OCI-LY1 (cell line): ENCODE results near the gene ITPRID1.

Source experiments
- H2AFZ ChIP-seq: fragments of 200-600 bp; sonication (generic), shearing (Covaris generic); 2 replicates; pipeline ENCODE4 v1.6.0; 2014; ENCODE audit warnings: antibody characterized with exemption, mild to moderate bottlenecking, low read length
- H3F3A ChIP-seq: fragments of 200-600 bp; sonication (generic), shearing (Covaris generic); 2 replicates; pipeline ENCODE4 v1.6.0; 2014; ENCODE audit warnings: mild to moderate bottlenecking, antibody characterized with exemption, low read length, moderate library complexity; ENCODE audit not compliant: insufficient read depth
- H3K27ac ChIP-seq: fragments of 200-600 bp; sonication (generic); 2 replicates; pipeline ENCODE4 v1.5.1; 2014; ENCODE audit warnings: low read length, mixed run types, mild to moderate bottlenecking, low read depth; ENCODE audit not compliant: poor library complexity, severe bottlenecking
- H3K27me3 ChIP-seq: fragments of 200-600 bp; sonication (generic); 2 replicates; pipeline ENCODE4 v1.6.0; 2014; ENCODE audit warnings: antibody characterized with exemption, mild to moderate bottlenecking, low read length, moderate library complexity; ENCODE audit not compliant: insufficient read depth
- H3K36me3 ChIP-seq: fragments of 200-600 bp; sonication (generic); 2 replicates; pipeline ENCODE4 v1.6.1; 2014; ENCODE audit warnings: mild to moderate bottlenecking, antibody characterized with exemption, low read length, moderate library complexity, mixed read lengths; ENCODE audit not compliant: insufficient read depth
- H3K4me1 ChIP-seq: fragments of 200-600 bp; sonication (generic); 2 replicates; pipeline ENCODE4 v1.5.1; 2014; ENCODE audit warnings: mild to moderate bottlenecking, low read length, moderate library complexity; ENCODE audit not compliant: insufficient read depth, severe bottlenecking
- H3K4me2 ChIP-seq: fragments of 200-600 bp; sonication (generic), shearing (Covaris generic); 2 replicates; pipeline ENCODE4 v1.6.1; 2014; ENCODE audit warnings: low read length
- H3K4me3 ChIP-seq: fragments of 200-600 bp; sonication (generic); 2 replicates; pipeline ENCODE4 v1.5.1; 2014; ENCODE audit warnings: low read length, low read depth, mild to moderate bottlenecking, mixed read lengths; ENCODE audit not compliant: poor library complexity, severe bottlenecking
- H3K79me2 ChIP-seq: fragments of 200-600 bp; shearing (Covaris generic); 2 replicates; pipeline ENCODE4 v1.6.1; 2016; ENCODE audit warnings: mixed run types, low read length, mixed read lengths; ENCODE audit not compliant: insufficient read depth
- H3K9ac ChIP-seq: fragments of 200-600 bp; sonication (generic), shearing (Covaris generic); 2 replicates; pipeline ENCODE4 v1.6.1; 2014; ENCODE audit warnings: mild to moderate bottlenecking, low read length, mixed read lengths
- H3K9me2 ChIP-seq: fragments of 200-600 bp; sonication (generic), shearing (Covaris generic); 2 replicates; pipeline ENCODE4 v1.6.1; 2014; ENCODE audit warnings: low read depth, mild to moderate bottlenecking, low read length, mixed read lengths
- H3K9me3 ChIP-seq: fragments of 200-600 bp; shearing (Covaris generic); 2 replicates; pipeline ENCODE4 v1.6.1; 2014; ENCODE audit warnings: low read length, mixed read lengths
- H4K20me1 ChIP-seq: fragments of 200-600 bp; sonication (generic), shearing (Covaris generic); 2 replicates; pipeline ENCODE4 v1.6.0; 2016; ENCODE audit warnings: mild to moderate bottlenecking, low read length; ENCODE audit not compliant: insufficient read depth
- CTCF ChIP-seq: fragments of 200-600 bp; sonication (generic), shearing (Covaris generic); IDR thresholded peaks from 2 replicates; pipeline ENCODE4 v1.5.1; 2017; ENCODE audit warnings: mild to moderate bottlenecking, antibody characterized with exemption, low read length, moderate library complexity, mixed read lengths
- EZH2 ChIP-seq: fragments of 200-600 bp; sonication (generic), shearing (Covaris generic); IDR thresholded peaks from 2 replicates; pipeline ENCODE4 v1.8.0; 2017; ENCODE audit warnings: borderline replicate concordance, mixed run types, mild to moderate bottlenecking, antibody characterized with exemption, low read length, moderate library complexity, mixed read lengths

The ITPRID1 gene

GRCh38 chr7:31563951-31564350, 50.1 kb downstream of the ITPRID1 start:
- Histone ChIP-seq H3K27ac (no peak overlapping the region), H3K9ac (no peak overlapping the region), H3K36me3 (no peaks in the 10 kb centered on the region), H3F3A (no peaks in the 10 kb centered on the region), H3K9me2 (no peaks in the 10 kb centered on the region), H4K20me1 (no peaks in the 10 kb centered on the region), H3K4me1 (no peaks in the 10 kb centered on the region), H3K27me3 (no peaks in the 10 kb centered on the region), H2AFZ (no peak overlapping the region), H3K4me3 (no peak overlapping the region), H3K9me3 (no peaks in the 10 kb centered on the region), H3K4me2 (no peak overlapping the region), H3K79me2 (no peaks in the 10 kb centered on the region)
- TF ChIP-seq EZH2 (no peak), CTCF (no peak)

GRCh38 chr7:31564661-31565060, 50.8 kb downstream of the ITPRID1 start:
- no peak overlapping the region for H3K27ac ChIP-seq
- no peaks in the 10 kb centered on the region for H3K9me3 ChIP-seq
- no peaks in the 10 kb centered on the region for H3K9me2 ChIP-seq
- no peaks in the 10 kb centered on the region for H4K20me1 ChIP-seq
- no peaks in the 10 kb centered on the region for H3K36me3 ChIP-seq
- no peak overlapping the region for H3K4me3 ChIP-seq
- no peak overlapping the region for H2AFZ ChIP-seq
- no peaks in the 10 kb centered on the region for H3K27me3 ChIP-seq
- H3K9ac ChIP-seq = no peak overlapping the region
- no peaks in the 10 kb centered on the region for H3K79me2 ChIP-seq
- no peaks in the 10 kb centered on the region for H3F3A ChIP-seq
- TF ChIP-seq EZH2 (no peak), CTCF (no peak)
- H3K4me1 ChIP-seq = no peaks in the 10 kb centered on the region
- H3K4me2 ChIP-seq = no peak overlapping the region

GRCh38 chr7:31569528-31569927, 55.6 kb downstream of the ITPRID1 start:
- Histone ChIP-seq H3K4me3 (no peak overlapping the region), H3K4me1 (no peaks in the 10 kb centered on the region), H3K36me3 (no peaks in the 10 kb centered on the region), H3K9me2 (no peaks in the 10 kb centered on the region; the same call in 1 of the 2 replicates), H3K9ac (no peak overlapping the region), H3K9me3 (0 out of 2 replicates have a peak, but pooled peaks cover 2% of the 10 kb centered on the region), H3F3A (no peaks in the 10 kb centered on the region), H3K4me2 (no peak overlapping the region), H3K79me2 (no peaks in the 10 kb centered on the region), H3K27ac (no peak overlapping the region), H3K27me3 (no peaks in the 10 kb centered on the region), H4K20me1 (no peaks in the 10 kb centered on the region), H2AFZ (no peak overlapping the region)
- TF ChIP-seq EZH2 (no peak), CTCF (no peak)
